PC-9 (cell line): Measurements from ENCODE around the gene DMWD.

Source experiments
- EZH2 ChIP-seq: fragments of 200-600 bp; sonication (generic); IDR thresholded peaks from 2 replicates; pipeline ENCODE4 v1.8.0; 2017; ENCODE audit warnings: antibody characterized with exemption, low read depth
- TF ChIP-seq, protein P1 (sequence below): fragments of 200-600 bp; sonication (generic); conservative IDR thresholded peaks from 2 replicates; pipeline ENCODE4 v1.6.1; 2017; ENCODE audit warnings: mixed run types, antibody characterized with exemption, mild to moderate bottlenecking, moderate library complexity

DNA sequence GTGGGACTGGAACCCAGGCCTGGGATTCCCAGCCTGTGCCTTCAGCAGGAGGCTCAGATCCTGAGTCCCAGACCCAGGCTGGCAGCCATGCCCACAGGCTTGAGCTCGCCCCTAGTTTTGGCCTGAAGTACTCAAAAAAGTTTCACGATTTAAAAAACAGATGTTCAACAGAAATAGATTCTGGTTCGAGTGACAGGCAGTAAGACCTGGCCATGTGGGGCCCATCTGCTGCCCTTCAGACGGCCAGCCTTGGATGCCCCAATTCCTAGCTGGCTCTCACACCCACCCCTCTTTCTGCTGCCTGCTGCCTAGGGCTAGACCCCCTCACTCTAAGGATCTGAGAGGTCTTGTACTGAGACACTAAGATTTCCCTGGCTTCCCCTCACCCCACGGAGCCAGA is 7.5 kb downstream of the DMWD start:
- no peak for TF ChIP-seq EZH2
- TF ChIP-seq, protein P1, sequence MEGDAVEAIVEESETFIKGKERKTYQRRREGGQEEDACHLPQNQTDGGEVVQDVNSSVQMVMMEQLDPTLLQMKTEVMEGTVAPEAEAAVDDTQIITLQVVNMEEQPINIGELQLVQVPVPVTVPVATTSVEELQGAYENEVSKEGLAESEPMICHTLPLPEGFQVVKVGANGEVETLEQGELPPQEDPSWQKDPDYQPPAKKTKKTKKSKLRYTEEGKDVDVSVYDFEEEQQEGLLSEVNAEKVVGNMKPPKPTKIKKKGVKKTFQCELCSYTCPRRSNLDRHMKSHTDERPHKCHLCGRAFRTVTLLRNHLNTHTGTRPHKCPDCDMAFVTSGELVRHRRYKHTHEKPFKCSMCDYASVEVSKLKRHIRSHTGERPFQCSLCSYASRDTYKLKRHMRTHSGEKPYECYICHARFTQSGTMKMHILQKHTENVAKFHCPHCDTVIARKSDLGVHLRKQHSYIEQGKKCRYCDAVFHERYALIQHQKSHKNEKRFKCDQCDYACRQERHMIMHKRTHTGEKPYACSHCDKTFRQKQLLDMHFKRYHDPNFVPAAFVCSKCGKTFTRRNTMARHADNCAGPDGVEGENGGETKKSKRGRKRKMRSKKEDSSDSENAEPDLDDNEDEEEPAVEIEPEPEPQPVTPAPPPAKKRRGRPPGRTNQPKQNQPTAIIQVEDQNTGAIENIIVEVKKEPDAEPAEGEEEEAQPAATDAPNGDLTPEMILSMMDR = no peak
